ENCODE data around the gene PEX5L.

Gene PEX5L

DNA sequence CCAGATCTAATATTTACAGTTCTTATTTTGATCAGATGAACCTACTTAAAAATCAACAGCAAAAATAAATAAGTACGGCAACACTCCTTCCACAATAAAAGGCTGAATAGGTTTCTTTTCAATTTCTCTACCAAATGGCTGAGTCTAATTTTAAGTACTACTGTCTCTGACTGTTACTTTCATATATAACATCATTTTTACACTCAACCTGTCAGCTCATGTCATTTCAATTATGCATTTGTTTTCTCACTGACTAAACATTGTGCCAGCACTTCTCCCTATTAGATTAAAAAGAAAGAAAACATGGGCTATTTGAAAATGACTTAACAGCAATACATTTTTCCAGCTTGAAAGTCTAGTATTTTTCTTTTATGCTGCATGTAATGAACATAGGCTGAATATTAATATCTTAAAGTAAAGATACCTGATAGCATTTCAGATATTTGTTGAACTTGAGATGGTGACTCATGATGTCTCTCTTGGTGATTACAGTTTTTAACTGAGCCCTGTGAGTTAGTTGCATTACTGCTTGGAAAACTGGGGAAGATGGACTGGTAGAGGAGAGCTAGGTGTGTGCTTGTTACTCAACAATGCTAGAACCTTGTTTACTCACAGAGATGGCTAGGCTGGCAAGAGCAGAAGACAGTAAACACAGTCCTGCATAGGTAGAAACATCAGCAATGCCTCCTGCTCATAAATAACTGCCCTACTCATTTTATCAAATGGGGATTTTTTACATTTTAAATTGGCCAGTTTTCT, 73.9 kb downstream of the PEX5L start:
- Histone ChIP-seq H3K9ac (no peak overlapping the region), H3K36me3 (ENCODE audit: insufficient read depth) (no peaks in the 10 kb centered on the region), H3K79me2 (ENCODE audit: insufficient read depth, low read depth) (no peaks in the 10 kb centered on the region), H3K4me1 (ENCODE audit: low read depth, poor library complexity, severe bottlenecking) (peaks cover 10% of the 10 kb centered on the region), H3K4me2 (no peak overlapping the region), H3K27me3 (ENCODE audit: insufficient read depth, low read depth) (no peaks in the 10 kb centered on the region), H3K27ac (no peak overlapping the region), H2AFZ (ENCODE audit: low read depth) (no peak overlapping the region), H4K20me1 (ENCODE audit: insufficient read depth) (no peaks in the 10 kb centered on the region), H3K4me3 (IDR thresholded peaks at IDR 0.05; ENCODE audit: insufficient read depth, low read depth, low read length) (no peak overlapping the region)
- TF ChIP-seq, protein P1, sequence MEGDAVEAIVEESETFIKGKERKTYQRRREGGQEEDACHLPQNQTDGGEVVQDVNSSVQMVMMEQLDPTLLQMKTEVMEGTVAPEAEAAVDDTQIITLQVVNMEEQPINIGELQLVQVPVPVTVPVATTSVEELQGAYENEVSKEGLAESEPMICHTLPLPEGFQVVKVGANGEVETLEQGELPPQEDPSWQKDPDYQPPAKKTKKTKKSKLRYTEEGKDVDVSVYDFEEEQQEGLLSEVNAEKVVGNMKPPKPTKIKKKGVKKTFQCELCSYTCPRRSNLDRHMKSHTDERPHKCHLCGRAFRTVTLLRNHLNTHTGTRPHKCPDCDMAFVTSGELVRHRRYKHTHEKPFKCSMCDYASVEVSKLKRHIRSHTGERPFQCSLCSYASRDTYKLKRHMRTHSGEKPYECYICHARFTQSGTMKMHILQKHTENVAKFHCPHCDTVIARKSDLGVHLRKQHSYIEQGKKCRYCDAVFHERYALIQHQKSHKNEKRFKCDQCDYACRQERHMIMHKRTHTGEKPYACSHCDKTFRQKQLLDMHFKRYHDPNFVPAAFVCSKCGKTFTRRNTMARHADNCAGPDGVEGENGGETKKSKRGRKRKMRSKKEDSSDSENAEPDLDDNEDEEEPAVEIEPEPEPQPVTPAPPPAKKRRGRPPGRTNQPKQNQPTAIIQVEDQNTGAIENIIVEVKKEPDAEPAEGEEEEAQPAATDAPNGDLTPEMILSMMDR (conservative IDR thresholded peaks at IDR 0.05; ENCODE audit: low read depth, low read length): no peak

DNA sequence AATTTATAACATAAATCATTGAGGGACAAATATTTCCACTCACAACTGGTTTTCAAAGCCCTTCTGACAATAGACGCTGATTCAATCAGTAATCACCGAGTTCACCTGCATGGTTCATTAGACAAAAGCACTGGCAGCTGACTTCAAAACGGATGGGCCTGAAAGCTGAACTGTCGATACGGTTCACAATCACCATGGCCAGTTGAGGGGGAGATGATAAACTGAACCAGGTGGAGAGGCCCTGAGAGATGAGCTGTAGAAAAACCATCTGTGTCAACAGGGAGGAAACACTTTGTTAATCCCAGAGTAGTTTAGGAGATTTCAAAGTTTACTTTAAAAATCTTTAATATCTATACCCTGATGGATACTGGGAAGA, 75.0 kb downstream of the PEX5L start:
- no peaks in the 10 kb centered on the region for H3K36me3 ChIP-seq (ENCODE audit: insufficient read depth)
- H3K4me2 ChIP-seq: no peak overlapping the region
- no peak overlapping the region for H2AFZ ChIP-seq (ENCODE audit: low read depth)
- H3K9ac ChIP-seq: no peak overlapping the region
- H3K27me3 ChIP-seq (ENCODE audit: insufficient read depth, low read depth): no peaks in the 10 kb centered on the region
- H3K27ac ChIP-seq: no peak overlapping the region
- peaks cover 21% of the 10 kb centered on the region for H3K4me1 ChIP-seq (ENCODE audit: low read depth, poor library complexity, severe bottlenecking)
- no peaks in the 10 kb centered on the region for H3K79me2 ChIP-seq (ENCODE audit: insufficient read depth, low read depth)
- TF ChIP-seq, protein P1 (conservative IDR thresholded peaks at IDR 0.05; ENCODE audit: low read depth, low read length): no peak
- H3K4me3 ChIP-seq (IDR thresholded peaks at IDR 0.05; ENCODE audit: insufficient read depth, low read depth, low read length): no peak overlapping the region
- no peaks in the 10 kb centered on the region for H4K20me1 ChIP-seq (ENCODE audit: insufficient read depth)

DNA sequence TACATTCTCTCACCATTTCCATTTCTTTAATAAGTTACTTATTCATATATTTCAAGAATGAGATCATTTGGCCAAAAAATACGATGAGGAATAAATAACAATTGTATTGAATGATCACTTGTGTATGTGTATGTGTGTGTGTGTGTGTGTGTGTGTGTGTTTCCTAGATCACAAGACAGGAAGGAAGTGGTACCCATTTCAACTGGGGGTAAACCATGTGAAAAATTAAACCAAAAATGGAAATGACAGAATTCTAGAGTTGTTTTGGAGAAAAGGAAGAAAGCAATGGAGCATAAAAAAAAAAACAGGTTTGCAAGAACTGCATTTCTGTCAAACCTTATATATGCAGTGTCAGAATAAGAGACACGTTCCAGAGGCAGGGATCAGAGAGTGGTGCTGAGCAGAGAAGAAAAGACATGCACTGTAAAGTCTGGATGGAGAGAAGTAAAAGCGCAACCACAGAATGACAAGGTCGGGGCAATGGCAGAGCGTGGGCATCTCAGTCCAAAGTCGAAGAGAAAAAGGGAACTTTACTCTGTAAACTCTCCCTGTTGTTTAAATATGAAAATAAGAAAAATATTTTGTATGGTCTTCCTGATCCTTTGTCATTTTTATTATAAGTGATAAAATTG, 75.5 kb downstream of the PEX5L start:
- Histone ChIP-seq H3K4me3 (IDR thresholded peaks at IDR 0.05; ENCODE audit: insufficient read depth, low read depth, low read length) (no peak overlapping the region), H3K4me2 (no peak overlapping the region), H3K4me1 (ENCODE audit: low read depth, poor library complexity, severe bottlenecking) (peaks cover 26% of the 10 kb centered on the region)

DNA sequence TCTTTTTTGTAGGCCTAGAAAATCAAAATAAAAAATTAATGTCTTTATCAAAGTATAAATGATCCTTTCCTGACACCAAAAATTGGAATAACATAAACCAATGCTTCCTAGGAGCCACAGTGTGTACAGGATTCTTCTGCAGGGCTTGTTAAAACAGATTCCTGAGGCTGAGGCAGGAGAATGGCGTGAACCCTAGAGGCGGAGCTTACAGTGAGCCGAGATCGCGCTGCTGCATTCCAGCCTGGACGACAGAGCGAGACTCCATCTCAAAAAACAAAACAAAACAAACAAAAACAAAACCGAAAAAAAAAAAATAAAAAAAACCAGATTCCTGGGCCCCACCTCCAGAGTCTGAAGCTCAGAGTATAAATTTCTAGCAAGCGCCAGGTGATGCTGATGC, 78.0 kb downstream of the PEX5L start:
- no peaks in the 10 kb centered on the region for H3K27me3 ChIP-seq (ENCODE audit: insufficient read depth, low read depth)
- no peaks in the 10 kb centered on the region for H3K36me3 ChIP-seq (ENCODE audit: insufficient read depth)
- H4K20me1 ChIP-seq (ENCODE audit: insufficient read depth): no peaks in the 10 kb centered on the region
- TF ChIP-seq, protein P1 (conservative IDR thresholded peaks at IDR 0.05; ENCODE audit: low read depth, low read length): no peak
- peaks cover 49% of the 10 kb centered on the region for H3K4me1 ChIP-seq (ENCODE audit: low read depth, poor library complexity, severe bottlenecking)
- H3K9ac ChIP-seq: no peak overlapping the region
- no peak overlapping the region for H2AFZ ChIP-seq (ENCODE audit: low read depth)
- H3K79me2 ChIP-seq (ENCODE audit: insufficient read depth, low read depth): no peaks in the 10 kb centered on the region
- no peak overlapping the region for H3K4me3 ChIP-seq (IDR thresholded peaks at IDR 0.05; ENCODE audit: insufficient read depth, low read depth, low read length)
- H3K27ac ChIP-seq: no peak overlapping the region
- no peak overlapping the region for H3K4me2 ChIP-seq

More for the DNA sequence above, 75.5 kb downstream of the PEX5L start:
- Histone ChIP-seq H3K27me3 (ENCODE audit: insufficient read depth, low read depth) (no peaks in the 10 kb centered on the region), H4K20me1 (ENCODE audit: insufficient read depth) (no peaks in the 10 kb centered on the region), H3K27ac (no peak overlapping the region), H3K79me2 (ENCODE audit: insufficient read depth, low read depth) (no peaks in the 10 kb centered on the region), H3K36me3 (ENCODE audit: insufficient read depth) (no peaks in the 10 kb centered on the region), H2AFZ (ENCODE audit: low read depth) (no peak overlapping the region), H3K9ac (no peak overlapping the region)
- TF ChIP-seq, protein P1 (conservative IDR thresholded peaks at IDR 0.05; ENCODE audit: low read depth, low read length): no peak

Measured in KMS-11 (cell line).